NB4 (cell line): ENCODE measurements around the gene TLK1.

Source experiments
- POLR2A ChIP-seq: IDR thresholded peaks from 2 replicates; pipeline ENCODE4 v1.6.1; 2011; ENCODE audit warnings: mild to moderate bottlenecking; ENCODE audit not compliant: insufficient read length; ENCODE audit errors: extremely low read depth
- TF ChIP-seq, protein P1 (sequence below): IDR thresholded peaks from one replicate; pipeline ENCODE4 v1.5.1; 2012; ENCODE audit warnings: low read depth, low read length
- TF ChIP-seq, protein P2 (sequence below): IDR thresholded peaks from 2 replicates; pipeline ENCODE4 v1.6.1; 2011; ENCODE audit warnings: low read depth, low read length

DNA sequence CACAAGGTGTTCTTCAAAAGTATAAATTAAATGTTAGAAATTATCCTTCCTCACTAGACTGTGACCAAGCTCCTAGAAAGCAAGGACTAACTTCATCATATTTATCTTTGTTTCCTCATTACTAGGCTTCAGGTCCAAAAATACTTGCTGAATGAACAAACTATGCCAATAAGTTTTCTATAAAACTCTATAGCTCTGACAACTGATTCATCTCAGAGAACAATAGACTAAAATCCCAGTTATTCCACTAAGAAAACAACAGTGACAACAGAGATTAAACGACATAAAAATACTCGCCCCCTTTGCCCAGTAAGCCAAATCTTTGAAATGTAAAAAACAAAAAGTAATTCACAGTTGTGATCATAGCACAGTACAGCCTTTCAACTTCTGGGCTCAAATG is 13.6 kb downstream of the TLK1 start:
- TF ChIP-seq, protein P1, sequence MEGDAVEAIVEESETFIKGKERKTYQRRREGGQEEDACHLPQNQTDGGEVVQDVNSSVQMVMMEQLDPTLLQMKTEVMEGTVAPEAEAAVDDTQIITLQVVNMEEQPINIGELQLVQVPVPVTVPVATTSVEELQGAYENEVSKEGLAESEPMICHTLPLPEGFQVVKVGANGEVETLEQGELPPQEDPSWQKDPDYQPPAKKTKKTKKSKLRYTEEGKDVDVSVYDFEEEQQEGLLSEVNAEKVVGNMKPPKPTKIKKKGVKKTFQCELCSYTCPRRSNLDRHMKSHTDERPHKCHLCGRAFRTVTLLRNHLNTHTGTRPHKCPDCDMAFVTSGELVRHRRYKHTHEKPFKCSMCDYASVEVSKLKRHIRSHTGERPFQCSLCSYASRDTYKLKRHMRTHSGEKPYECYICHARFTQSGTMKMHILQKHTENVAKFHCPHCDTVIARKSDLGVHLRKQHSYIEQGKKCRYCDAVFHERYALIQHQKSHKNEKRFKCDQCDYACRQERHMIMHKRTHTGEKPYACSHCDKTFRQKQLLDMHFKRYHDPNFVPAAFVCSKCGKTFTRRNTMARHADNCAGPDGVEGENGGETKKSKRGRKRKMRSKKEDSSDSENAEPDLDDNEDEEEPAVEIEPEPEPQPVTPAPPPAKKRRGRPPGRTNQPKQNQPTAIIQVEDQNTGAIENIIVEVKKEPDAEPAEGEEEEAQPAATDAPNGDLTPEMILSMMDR = no peak
- TF ChIP-seq POLR2A = no peak
- TF ChIP-seq, protein P2, sequence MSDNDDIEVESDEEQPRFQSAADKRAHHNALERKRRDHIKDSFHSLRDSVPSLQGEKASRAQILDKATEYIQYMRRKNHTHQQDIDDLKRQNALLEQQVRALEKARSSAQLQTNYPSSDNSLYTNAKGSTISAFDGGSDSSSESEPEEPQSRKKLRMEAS = no peak
